Measurements from ENCODE around the gene CLRN3.

DNA sequence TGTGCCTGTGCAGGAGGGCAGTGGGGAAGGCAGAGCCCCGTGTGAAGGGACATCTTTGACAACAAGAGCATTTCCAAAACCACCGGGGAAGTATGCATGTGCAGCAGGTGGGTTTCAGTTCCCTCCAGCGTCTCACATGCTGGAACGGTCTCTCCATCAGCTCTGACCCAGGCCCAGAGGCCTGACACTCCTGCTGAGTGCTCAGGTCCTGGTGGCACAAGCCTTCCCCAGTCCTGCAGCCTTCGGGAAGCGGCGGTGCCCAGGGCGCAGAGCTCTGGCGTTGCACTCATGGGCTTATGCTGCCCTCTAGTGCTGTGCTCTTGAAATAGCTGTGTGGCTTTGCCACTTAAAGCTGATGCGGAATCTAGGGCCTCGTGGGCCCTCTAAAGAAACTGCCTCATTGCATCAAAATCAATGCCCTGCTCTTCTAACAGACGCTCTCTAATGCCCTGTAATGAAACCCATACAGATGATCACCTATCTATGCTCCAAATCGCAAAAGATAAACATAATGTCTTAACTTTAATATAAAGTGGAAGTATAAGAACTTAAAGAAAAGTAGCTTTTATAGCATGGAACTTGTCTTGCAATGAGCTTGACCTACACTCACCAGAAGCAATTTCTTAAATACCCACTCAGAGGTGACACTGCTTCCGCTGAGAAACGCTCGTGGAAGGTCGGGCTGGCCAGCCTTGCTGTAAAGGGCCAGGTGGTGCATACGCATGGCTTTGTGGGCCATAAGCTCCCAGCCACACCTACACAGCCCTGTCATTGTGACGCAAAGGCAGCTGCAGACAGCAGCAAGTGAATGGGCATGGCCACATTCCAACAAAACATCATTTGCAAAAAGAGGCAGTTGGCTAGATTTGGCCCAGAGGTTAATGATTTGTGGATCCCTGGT lies 38.6 kb downstream of the CLRN3 start:
- TF ChIP-seq, protein P1, sequence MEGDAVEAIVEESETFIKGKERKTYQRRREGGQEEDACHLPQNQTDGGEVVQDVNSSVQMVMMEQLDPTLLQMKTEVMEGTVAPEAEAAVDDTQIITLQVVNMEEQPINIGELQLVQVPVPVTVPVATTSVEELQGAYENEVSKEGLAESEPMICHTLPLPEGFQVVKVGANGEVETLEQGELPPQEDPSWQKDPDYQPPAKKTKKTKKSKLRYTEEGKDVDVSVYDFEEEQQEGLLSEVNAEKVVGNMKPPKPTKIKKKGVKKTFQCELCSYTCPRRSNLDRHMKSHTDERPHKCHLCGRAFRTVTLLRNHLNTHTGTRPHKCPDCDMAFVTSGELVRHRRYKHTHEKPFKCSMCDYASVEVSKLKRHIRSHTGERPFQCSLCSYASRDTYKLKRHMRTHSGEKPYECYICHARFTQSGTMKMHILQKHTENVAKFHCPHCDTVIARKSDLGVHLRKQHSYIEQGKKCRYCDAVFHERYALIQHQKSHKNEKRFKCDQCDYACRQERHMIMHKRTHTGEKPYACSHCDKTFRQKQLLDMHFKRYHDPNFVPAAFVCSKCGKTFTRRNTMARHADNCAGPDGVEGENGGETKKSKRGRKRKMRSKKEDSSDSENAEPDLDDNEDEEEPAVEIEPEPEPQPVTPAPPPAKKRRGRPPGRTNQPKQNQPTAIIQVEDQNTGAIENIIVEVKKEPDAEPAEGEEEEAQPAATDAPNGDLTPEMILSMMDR (IDR thresholded peaks at IDR 0.05 in 4 of 5, conservative IDR thresholded peaks at IDR 0.05 in 1 of 5) = peak; percentile 50 to 82 (median 68)
- TF ChIP-seq POLR2A (IDR thresholded peaks at IDR 0.05) = no peak

Measured in gastrocnemius medialis (tissue), 4 donors.